ENCODE results near the gene TYSND1.

TYSND1 gene

GRCh38 chr10:70139151-70139996 is 7.1 kb downstream of the TYSND1 start:
- H3K79me2 ChIP-seq (ENCODE audit: insufficient read depth, low read length): peaks cover 13% of the 10 kb centered on the region
- H3K9ac ChIP-seq (ENCODE audit: low read length): no peak overlapping the region
- H3K9me3 ChIP-seq (ENCODE audit: insufficient read depth, low read length): no peaks in the 10 kb centered on the region
- TF ChIP-seq CTCF (IDR thresholded peaks at IDR 0.05; ENCODE audit: insufficient read depth, low read length, poor library complexity, severe bottlenecking) (no peak), EZH2phosphoT487 (conservative IDR thresholded peaks at IDR 0.05; ENCODE audit: low read length) (no peak)
- no peaks in the 10 kb centered on the region for H3K9me2 ChIP-seq (replicated peaks; ENCODE audit: insufficient read depth, low read length)
- no peaks in the 10 kb centered on the region for H3K36me3 ChIP-seq (ENCODE audit: low read length)
- H3K4me3 ChIP-seq (ENCODE audit: insufficient read depth, low read length, poor library complexity, severe bottlenecking): no peak overlapping the region
- no peaks in the 10 kb centered on the region for H3F3A ChIP-seq (ENCODE audit: insufficient read depth)
- no peak overlapping the region for H2AFZ ChIP-seq (ENCODE audit: low read depth, low read length, severe bottlenecking)
- no peaks in the 10 kb centered on the region for H4K20me1 ChIP-seq (ENCODE audit: low read depth, low read length)
- no peak overlapping the region for H3K27ac ChIP-seq (ENCODE audit: low read depth, low read length)
- no peaks in the 10 kb centered on the region for H3K27me3 ChIP-seq (ENCODE audit: low read length)
- no peak overlapping the region for H3K4me2 ChIP-seq (ENCODE audit: low read depth, low read length, poor library complexity, severe bottlenecking)

DNA sequence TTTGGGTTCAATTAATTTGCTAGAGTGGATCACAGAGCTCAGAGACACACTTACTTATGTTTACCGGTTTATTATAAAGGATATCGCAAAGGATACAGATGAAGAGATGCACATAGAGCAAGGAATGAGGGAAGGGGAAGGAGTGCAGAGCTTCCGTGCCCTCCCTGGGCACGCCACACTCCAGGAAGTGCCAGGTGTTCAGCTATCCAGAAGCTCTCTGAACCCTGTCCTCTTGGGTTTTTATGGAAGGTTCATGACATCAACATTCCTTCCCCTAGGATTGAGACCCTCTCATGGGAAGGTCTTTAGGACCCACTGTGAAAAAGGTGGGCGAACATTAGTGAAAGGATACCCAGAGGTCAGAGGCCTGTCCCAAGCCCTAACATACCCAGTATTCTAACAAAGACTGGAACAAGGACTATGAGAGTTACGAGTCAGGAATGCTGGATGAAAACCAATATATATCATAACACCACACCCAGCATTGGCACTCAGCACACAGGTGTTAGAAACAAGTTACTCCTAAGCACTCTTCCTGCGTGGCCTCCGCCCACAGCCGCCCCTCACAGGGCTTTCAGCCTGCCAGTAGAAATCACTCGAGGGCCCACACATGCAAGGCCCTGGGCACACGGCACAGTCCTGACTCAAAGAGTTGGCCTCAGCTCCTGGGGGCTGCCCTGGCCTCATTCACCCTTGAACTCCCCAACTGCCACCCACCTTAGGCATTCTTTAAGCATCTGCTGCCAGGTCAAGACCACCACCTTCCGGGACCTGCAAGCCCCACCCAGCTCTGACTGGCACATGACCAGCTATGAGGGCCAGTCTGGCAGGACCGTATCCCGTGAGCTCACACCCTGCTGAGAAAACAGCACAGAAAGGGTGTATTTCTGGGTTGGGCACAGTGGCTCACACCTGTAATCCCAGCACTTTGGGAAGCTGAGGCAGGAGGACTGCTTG is 8.3 kb downstream of the TYSND1 start:
- no peak for TF ChIP-seq CTCF (IDR thresholded peaks at IDR 0.05; ENCODE audit: insufficient read depth, low read length, poor library complexity, severe bottlenecking)
- no peak for TF ChIP-seq EZH2phosphoT487 (conservative IDR thresholded peaks at IDR 0.05; ENCODE audit: low read length)

GRCh38 chr10:70137135-70137534 is 9.4 kb downstream of the TYSND1 start:
- Histone ChIP-seq H3K9ac (ENCODE audit: low read length) (no peak overlapping the region), H3K9me3 (ENCODE audit: insufficient read depth, low read length) (no peaks in the 10 kb centered on the region), H3K4me2 (ENCODE audit: low read depth, low read length, poor library complexity, severe bottlenecking) (no peak overlapping the region), H2AFZ (ENCODE audit: low read depth, low read length, severe bottlenecking) (no peak overlapping the region), H3K27me3 (ENCODE audit: low read length) (no peaks in the 10 kb centered on the region), H3K36me3 (ENCODE audit: low read length) (no peaks in the 10 kb centered on the region), H3K4me3 (ENCODE audit: insufficient read depth, low read length, poor library complexity, severe bottlenecking) (no peak overlapping the region), H3F3A (ENCODE audit: insufficient read depth) (no peaks in the 10 kb centered on the region), H3K79me2 (ENCODE audit: insufficient read depth, low read length) (no peaks in the 10 kb centered on the region), H4K20me1 (ENCODE audit: low read depth, low read length) (no peaks in the 10 kb centered on the region), H3K27ac (ENCODE audit: low read depth, low read length) (no peak overlapping the region), H3K9me2 (replicated peaks; ENCODE audit: insufficient read depth, low read length) (no peaks in the 10 kb centered on the region)
- no peak for TF ChIP-seq CTCF (IDR thresholded peaks at IDR 0.05; ENCODE audit: insufficient read depth, low read length, poor library complexity, severe bottlenecking)

More for the DNA sequence above, 8.3 kb downstream of the TYSND1 start:
- no peaks in the 10 kb centered on the region for H3K36me3 ChIP-seq (ENCODE audit: low read length)
- no peak overlapping the region for H3K4me3 ChIP-seq (ENCODE audit: insufficient read depth, low read length, poor library complexity, severe bottlenecking)
- no peak overlapping the region for H3K9ac ChIP-seq (ENCODE audit: low read length)
- no peaks in the 10 kb centered on the region for H3K27me3 ChIP-seq (ENCODE audit: low read length)
- H3K27ac ChIP-seq (ENCODE audit: low read depth, low read length): no peak overlapping the region
- H3K9me2 ChIP-seq (replicated peaks; ENCODE audit: insufficient read depth, low read length): no peaks in the 10 kb centered on the region
- no peak overlapping the region for H2AFZ ChIP-seq (ENCODE audit: low read depth, low read length, severe bottlenecking)
- no peak overlapping the region for H3K4me2 ChIP-seq (ENCODE audit: low read depth, low read length, poor library complexity, severe bottlenecking)
- 0 out of 2 replicates have a peak, but pooled peaks cover under 1% of the 10 kb centered on the region for H3K79me2 ChIP-seq (ENCODE audit: insufficient read depth, low read length)
- no peaks in the 10 kb centered on the region for H3F3A ChIP-seq (ENCODE audit: insufficient read depth)
- no peaks in the 10 kb centered on the region for H3K9me3 ChIP-seq (ENCODE audit: insufficient read depth, low read length)
- no peaks in the 10 kb centered on the region for H4K20me1 ChIP-seq (ENCODE audit: low read depth, low read length)

Measured in SU-DHL-6 (cell line).